Left lung (tissue), 10 donors: Measurements from ENCODE around the gene SWT1. TPM values are rescaled to one million over a fixed set of nuclear protein-coding genes. Genes with fewer than 3 reads are reported as not detected.

Experiments
- ATAC-seq: fragments of 200-7000 bp; cut with Tn5 transposase; one replicate; pipeline ENCODE4 v1.9.1; 2020; ENCODE audit warnings: moderate library complexity
- DNase-seq, 4 donors: peaks; one replicate each; pipeline ENCODE4 v3.0.0-alpha.2; 2013 to 2020
- H3K27ac ChIP-seq, 2 donors: fragments of 200-600 bp; sonication (generic) in 1 of 2; one replicate each; pipeline versions ENCODE4 v1.5.0 to v1.8.0; 2020 to 2021
- H3K27me3 ChIP-seq, 2 donors: fragments of 200-600 bp; sonication (generic) in 1 of 2; one replicate each; pipeline versions ENCODE4 v1.5.0 to v1.8.0; 2020 to 2021
- H3K36me3 ChIP-seq, 2 donors: fragments of 200-600 bp; sonication (generic) in 1 of 2; one replicate each; pipeline versions ENCODE4 v1.5.0 to v1.8.0; 2020 to 2021
- H3K4me1 ChIP-seq, 2 donors: fragments of 200-600 bp; one replicate each; pipeline ENCODE4 v1.8.0; 2021
- H3K4me3 ChIP-seq, 2 donors: fragments of 200-600 bp; sonication (generic) in 1 of 2; one replicate each; pipeline versions ENCODE4 v1.5.0 to v1.8.0; 2020 to 2021; ENCODE audit warnings: mild to moderate bottlenecking in 1 of 2
- H3K9me3 ChIP-seq, 2 donors: fragments of 200-600 bp; sonication (generic) in 1 of 2; one replicate each; pipeline versions ENCODE4 v1.5.0 to v1.8.0; 2020 to 2021
- intact Hi-C, 2 donors: fragments of 100-400 bp; cut with DNase I; formaldehyde crosslinking; loops; one replicate each; pipeline versions ENCODE4 v1.11.2 to v1.14.2; 2022
- polyA plus RNA-seq, 6 donors: library from polyadenylated mRNA; unstranded; fragments of 120-200 nt; gene quantifications; one replicate each; pipeline ENCODE4 v1.2.1, GENCODE V29; 2013; ENCODE audit not compliant: insufficient read length in 6 of 6
- total RNA-seq, 2 donors: library from RNA; stranded (reverse); fragmentation: NEBNext Ultra II Directional; extraction: Animal tissue kit (Norgen Biotek cat#: 25700); gene quantifications; one replicate each; pipeline ENCODE4 v1.2.1, GENCODE V29; 2021
- TF ChIP-seq, protein P1 (sequence below), 2 donors: fragments of 200-600 bp; sonication (generic) in 1 of 2; IDR thresholded peaks; one replicate each; pipeline versions ENCODE4 v1.5.0 to v1.8.0; 2021; ENCODE audit warnings: antibody characterized with exemption in 2 of 2
- donor health status: DM: no; HTN: yes; CAD: no.
- donor health status: DM: no; HTN: no; CAD: no.

The SWT1 gene
- total and polyA plus RNA-seq, 8 donors = 6.5 to 11.4 (median 9.5) TPM

DNA sequence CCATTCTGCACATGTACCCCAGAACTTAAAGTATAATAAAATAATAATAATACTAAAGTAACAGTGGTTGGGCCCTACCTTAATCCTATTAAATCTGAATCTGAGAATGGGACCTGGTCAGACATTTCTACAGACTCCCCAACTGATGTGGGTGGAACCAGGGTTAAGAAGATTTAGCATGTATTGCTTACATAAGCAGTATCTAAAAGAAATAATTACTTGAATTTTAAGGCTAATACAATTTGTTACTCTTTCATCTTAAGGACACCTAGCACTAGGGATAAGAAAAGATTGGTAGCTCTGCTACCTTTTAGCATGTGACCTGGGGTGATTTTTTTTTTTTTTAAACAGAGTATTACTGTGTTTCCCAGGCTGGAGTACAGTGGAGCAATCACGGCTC is 80.7 kb downstream of the SWT1 start:
- DNase-seq = no peak
- intact Hi-C loops = no loop called here

DNA sequence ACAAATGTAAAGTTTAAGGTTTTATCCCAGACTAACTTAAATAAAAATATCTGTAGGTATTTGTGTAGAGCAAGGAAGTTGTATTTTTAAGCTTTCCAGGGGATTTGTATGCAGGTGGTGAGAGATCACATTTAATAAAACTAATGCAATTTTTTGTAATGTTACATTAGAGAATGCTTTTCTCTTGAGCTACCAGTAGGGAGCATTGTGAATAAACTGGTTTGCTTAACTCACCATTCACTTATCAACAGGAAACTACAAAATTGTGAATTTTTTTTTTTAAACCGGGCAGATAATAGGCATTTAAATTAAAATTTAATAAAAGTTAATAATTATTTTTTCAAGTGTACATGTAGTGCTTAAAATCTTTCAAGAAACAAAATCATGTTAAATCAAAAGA is 81.5 kb downstream of the SWT1 start:
- Histone ChIP-seq H3K27me3 (no peaks in the 10 kb centered on the region), H3K9me3 (no peaks in the 10 kb centered on the region), H3K27ac (no peak overlapping the region), H3K4me3 (no peak overlapping the region), H3K36me3 (no peaks in the 10 kb centered on the region), H3K4me1 (peaks cover 0 to 2% of the 10 kb centered on the region in 2 donors)
- DNase-seq (no peak), ATAC-seq (peak; percentile 41)
- intact Hi-C loops = no loop called here
- TF ChIP-seq, protein P1, sequence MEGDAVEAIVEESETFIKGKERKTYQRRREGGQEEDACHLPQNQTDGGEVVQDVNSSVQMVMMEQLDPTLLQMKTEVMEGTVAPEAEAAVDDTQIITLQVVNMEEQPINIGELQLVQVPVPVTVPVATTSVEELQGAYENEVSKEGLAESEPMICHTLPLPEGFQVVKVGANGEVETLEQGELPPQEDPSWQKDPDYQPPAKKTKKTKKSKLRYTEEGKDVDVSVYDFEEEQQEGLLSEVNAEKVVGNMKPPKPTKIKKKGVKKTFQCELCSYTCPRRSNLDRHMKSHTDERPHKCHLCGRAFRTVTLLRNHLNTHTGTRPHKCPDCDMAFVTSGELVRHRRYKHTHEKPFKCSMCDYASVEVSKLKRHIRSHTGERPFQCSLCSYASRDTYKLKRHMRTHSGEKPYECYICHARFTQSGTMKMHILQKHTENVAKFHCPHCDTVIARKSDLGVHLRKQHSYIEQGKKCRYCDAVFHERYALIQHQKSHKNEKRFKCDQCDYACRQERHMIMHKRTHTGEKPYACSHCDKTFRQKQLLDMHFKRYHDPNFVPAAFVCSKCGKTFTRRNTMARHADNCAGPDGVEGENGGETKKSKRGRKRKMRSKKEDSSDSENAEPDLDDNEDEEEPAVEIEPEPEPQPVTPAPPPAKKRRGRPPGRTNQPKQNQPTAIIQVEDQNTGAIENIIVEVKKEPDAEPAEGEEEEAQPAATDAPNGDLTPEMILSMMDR (IDR thresholded peaks at IDR 0.05) = no peak

More for the DNA sequence above, 80.7 kb downstream of the SWT1 start:
- TF ChIP-seq, protein P1 (IDR thresholded peaks at IDR 0.05) = no peak
- ATAC-seq = no peak
- Histone ChIP-seq H3K27me3 (no peaks in the 10 kb centered on the region), H3K4me1 (peaks cover 0 to 2% of the 10 kb centered on the region in 2 donors), H3K36me3 (peaks cover 0 to 5% of the 10 kb centered on the region in 2 donors), H3K4me3 (no peak overlapping the region), H3K9me3 (no peaks in the 10 kb centered on the region), H3K27ac (no peak overlapping the region)

DNA sequence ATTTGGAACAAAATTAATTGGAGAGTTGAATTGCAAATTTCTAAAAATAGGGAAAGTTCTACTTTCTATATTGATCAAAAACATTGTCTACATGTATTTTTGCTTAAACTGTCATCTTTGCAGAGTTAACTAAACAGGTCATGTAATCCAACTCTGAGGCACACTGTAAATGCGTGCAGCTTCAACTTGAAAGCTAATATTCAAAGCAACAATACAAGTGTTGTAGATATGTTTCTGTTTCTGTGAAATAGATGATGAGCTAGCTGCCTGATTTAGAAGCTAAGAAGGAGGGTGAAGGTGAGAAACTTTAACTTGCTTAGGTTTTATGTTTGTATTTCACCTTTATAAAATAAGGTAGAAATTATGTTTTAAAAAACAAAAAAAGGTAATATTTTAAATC is 82.9 kb downstream of the SWT1 start:
- intact Hi-C loops = no loop called here
- TF ChIP-seq, protein P1 (IDR thresholded peaks at IDR 0.05) = no peak
- no peak overlapping the region for H3K27ac ChIP-seq
- H3K9me3 ChIP-seq = no peaks in the 10 kb centered on the region
- H3K4me3 ChIP-seq = no peak overlapping the region
- H3K27me3 ChIP-seq = no peaks in the 10 kb centered on the region
- H3K4me1 ChIP-seq = peaks cover 0 to 2% of the 10 kb centered on the region in 2 donors
- no peak for ATAC-seq
- no peaks in the 10 kb centered on the region for H3K36me3 ChIP-seq
- no peak for DNase-seq

DNA sequence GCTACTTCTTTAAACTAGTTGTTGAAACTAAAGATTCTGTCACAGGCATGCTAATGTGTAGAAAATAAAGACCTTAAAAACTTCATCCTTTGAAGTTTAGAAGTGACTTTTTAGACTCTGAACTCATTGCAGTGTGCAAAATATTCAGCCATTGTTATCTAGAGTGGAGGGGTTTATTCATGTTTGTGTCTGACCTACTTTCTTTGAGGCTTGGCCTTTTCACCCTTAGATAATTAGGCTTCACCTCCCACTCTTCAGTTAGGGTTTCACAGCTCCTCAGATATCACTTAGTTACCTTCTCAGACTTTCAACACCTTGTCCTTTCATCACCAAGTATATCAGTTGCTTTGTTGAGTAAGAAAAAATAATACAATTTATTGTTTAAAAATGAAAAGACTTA is 84.2 kb downstream of the SWT1 start:
- no peak for DNase-seq
- no peak for ATAC-seq
- no peak overlapping the region for H3K27ac ChIP-seq
- H3K4me3 ChIP-seq = no peak overlapping the region
- intact Hi-C loops = no loop called here
- no peaks in the 10 kb centered on the region for H3K36me3 ChIP-seq
- H3K27me3 ChIP-seq = no peaks in the 10 kb centered on the region
- H3K4me1 ChIP-seq = peaks cover 0 to 2% of the 10 kb centered on the region in 2 donors
- TF ChIP-seq, protein P1 (IDR thresholded peaks at IDR 0.05) = no peak
- no peaks in the 10 kb centered on the region for H3K9me3 ChIP-seq

DNA sequence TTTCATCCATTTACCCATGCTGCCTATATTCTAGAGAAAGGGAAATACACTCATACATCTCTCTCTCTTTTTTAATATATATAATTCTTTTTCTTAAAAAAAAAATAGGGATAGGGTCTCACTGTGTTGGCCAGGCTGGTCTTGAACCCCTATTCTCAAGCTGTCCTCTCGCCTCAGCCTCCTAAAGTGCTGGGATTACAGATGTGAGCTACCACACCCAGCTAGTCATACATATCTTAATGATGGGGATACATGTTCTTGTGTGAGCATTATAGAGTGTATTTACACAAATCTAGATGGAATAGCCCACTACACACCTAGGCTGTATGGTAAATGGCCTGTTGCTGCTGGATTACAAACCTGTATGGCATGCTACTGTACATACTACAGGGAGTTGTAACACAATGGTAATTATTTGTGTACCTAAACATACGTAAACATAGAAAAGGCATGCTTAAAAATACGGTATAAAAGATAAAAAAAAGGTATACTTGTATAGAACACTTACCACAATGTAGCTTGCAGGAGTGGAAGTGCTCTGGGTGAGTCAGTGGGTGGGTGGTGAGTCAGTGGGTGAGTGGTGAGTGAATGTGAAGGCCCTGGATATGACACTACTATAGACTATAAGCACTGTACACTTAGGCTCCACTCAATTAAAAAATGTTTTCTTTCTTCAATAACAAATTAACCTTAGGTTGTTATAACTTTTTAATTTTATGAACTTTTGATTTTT is 87.2 kb downstream of the SWT1 start:
- ATAC-seq (peak; percentile 42), DNase-seq (no peak)
- H3K27ac ChIP-seq = no peak overlapping the region
- peaks cover 0 to 2% of the 10 kb centered on the region in 2 donors for H3K4me1 ChIP-seq
- intact Hi-C loops = no loop called here
- H3K9me3 ChIP-seq = no peaks in the 10 kb centered on the region
- no peak overlapping the region for H3K4me3 ChIP-seq
- H3K36me3 ChIP-seq = no peaks in the 10 kb centered on the region
- no peaks in the 10 kb centered on the region for H3K27me3 ChIP-seq
- TF ChIP-seq, protein P1 (IDR thresholded peaks at IDR 0.05) = no peak
